RWPE1 (cell line): ENCODE results near the gene FAM186B.
A peak's percentile ranks its signal among the peaks of the same experiment; 100 is the strongest.

ENCODE experiments used
- CTCF ChIA-PET: fragments of 350-600 bp; sonication (Branson Sonifier 250); formaldehyde crosslinking; extraction: SDS; loops from one replicate; lab custom pipeline; 2021; lab: Yijun Ruan, JAX
- POLR2A ChIA-PET: fragments of 400-600 bp; formaldehyde crosslinking; extraction: SDS; loops from one replicate; lab custom pipeline; 2020; ENCODE audit warnings: antibody characterized with exemption; ENCODE audit not compliant: low non-redundant PET; lab: Yijun Ruan, JAX
- DNase-seq: peaks from one replicate; pipeline ENCODE4 v3.0.0; 2012; ENCODE audit warnings: low spot score
- H3K27ac ChIP-seq: fragments of 450-650 bp; 2 replicates; pipeline ENCODE4 v1.5.1; 2017
- TF ChIP-seq, protein P1 (sequence below): fragments of 450-650 bp; conservative IDR thresholded peaks from 2 replicates; pipeline ENCODE4 v1.5.1; 2017; ENCODE audit warnings: low read depth, mild to moderate bottlenecking

The FAM186B gene

GRCh38 chr12:49538510-49539403, 66.7 kb downstream of the FAM186B start, which contains the start of gene KCNH3:
TSS of gene KCNH3 (plus strand) at chr12:49539030. CDS start at chr12:49539417, 387 bp downstream.
- H3K27ac ChIP-seq, result no peak within 1 kb of the TSS
- TF ChIP-seq, protein P1, sequence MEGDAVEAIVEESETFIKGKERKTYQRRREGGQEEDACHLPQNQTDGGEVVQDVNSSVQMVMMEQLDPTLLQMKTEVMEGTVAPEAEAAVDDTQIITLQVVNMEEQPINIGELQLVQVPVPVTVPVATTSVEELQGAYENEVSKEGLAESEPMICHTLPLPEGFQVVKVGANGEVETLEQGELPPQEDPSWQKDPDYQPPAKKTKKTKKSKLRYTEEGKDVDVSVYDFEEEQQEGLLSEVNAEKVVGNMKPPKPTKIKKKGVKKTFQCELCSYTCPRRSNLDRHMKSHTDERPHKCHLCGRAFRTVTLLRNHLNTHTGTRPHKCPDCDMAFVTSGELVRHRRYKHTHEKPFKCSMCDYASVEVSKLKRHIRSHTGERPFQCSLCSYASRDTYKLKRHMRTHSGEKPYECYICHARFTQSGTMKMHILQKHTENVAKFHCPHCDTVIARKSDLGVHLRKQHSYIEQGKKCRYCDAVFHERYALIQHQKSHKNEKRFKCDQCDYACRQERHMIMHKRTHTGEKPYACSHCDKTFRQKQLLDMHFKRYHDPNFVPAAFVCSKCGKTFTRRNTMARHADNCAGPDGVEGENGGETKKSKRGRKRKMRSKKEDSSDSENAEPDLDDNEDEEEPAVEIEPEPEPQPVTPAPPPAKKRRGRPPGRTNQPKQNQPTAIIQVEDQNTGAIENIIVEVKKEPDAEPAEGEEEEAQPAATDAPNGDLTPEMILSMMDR, result no peak
- ChIA-PET CTCF (no interaction called here), POLR2A (no interaction called here)
- peak; percentile 79 for DNase-seq

DNA sequence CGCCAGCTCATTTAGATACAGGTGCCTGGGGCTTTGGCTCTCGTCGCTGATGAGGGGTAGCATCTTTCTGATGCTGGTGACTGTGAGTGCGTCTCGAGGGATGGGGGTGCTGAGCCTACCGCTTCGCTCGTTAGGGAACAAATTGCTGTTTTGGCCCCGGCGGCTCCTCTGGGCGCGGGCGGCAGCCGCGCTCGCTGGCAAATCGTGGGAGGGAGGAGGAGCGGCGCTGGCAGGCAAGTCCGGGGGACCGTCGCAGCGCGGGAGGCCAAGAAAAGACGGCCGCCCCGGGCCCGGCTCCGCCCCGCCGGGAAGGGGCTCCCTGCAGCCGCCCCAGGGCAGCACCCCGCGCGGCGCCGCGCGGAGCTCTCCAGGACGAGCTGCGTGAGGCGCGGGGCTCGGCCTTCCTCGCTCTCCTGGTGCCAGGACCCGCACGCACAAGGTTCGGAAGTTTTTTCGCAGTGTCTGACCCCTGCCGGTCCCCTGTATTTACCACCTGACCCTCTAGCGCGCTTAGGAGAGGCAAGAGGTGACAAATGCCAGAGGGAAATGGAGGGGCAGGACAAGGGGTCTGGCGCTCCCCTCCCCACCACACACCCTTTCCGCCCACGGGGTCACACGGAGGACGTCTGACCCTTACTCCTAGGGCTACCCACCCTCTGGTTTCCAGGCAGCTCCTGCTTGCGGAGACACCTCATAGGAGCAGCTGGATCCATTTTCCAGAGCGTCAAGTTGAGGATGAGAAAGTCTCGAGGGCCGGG, 67.5 kb downstream of the FAM186B start:
- TF ChIP-seq, protein P1, result no peak
- H3K27ac ChIP-seq, result no peak overlapping the region
- ChIA-PET POLR2A (no interaction called here), CTCF (interaction anchor here (0.6 to 0.7 kb wide), 2 partner anchors 20 to 472 kb away, joined by 5 to 7 read pairs; no protein-coding TSS in a partner anchor)
- DNase-seq, result no peak
